ENCODE data around the gene TPRG1L. TPM values are rescaled to one million over a fixed set of nuclear protein-coding genes. Genes with fewer than 3 reads are reported as not detected.

The TPRG1L gene
- total RNA-seq, 1 experiment from 2014 or later = 13.7 TPM

DNA sequence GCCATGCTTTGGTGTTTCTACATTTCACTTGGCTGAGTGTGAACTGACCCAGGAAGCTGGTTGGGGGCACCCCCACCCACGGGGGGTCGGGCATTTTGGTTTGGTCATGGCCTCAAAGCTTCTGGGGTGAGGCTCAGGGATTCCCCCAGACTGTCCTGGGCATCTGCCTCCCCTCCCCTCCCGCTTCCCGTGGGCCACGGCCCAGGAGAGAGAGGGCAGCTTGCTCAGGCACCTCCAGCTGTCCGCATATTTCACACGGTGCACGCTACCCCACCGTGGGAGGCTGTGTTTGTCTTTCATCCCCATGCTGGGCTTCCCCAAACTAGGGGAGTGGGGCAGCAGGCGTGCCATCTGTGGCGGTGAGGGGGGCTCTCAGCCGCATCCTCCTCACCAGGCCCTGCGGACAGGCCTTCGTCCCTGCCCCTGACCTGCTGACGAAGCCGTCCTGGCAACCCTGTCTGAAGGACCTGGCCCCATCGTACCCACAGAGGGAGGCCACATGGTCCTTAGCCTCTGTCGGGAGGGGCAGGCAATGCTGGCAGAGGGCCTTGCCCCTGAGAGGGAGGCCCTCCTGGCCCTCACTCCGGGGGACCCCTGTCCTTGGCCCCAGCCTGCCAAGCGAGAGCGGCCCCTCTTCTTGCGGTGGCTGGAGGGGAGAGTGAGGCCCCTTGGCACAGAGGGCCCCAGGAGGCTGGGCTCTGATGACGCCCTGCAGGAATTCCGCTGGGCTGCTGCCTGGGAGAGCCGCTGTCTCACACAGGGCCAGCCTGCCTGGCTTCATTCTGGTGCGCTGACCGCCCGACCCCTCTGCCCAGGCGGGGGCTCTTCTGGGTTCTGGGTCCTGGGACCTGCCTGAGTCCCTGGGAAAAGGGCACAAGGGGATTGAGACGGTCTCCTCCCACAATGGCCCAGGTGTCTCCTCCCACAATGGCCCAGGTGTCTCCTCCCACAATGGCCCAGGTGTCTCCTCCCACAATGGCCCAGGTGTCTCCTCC, 49.6 kb downstream of the TPRG1L start:
- Histone ChIP-seq H3K36me3 (ENCODE audit: insufficient read depth, low read length, poor library complexity, severe bottlenecking) (no peaks in the 10 kb centered on the region), H3K27ac (ENCODE audit: low read depth, low read length, poor library complexity, severe bottlenecking) (no peak overlapping the region), H3K4me1 (ENCODE audit: insufficient read depth, low read length, poor library complexity, severe bottlenecking) (peaks cover 9% of the 10 kb centered on the region), H3K27me3 (replicated peaks; ENCODE audit: insufficient read depth, low read depth, low read length, poor library complexity) (no peaks in the 10 kb centered on the region), H3K4me3 (ENCODE audit: low read depth, low read length, poor library complexity, severe bottlenecking) (no peak overlapping the region), H3K9me3 (ENCODE audit: low read depth, low read length, poor library complexity, severe bottlenecking) (no peaks in the 10 kb centered on the region)
- ChIA-PET POLR2A (ENCODE audit: low non-redundant PET) (no interaction called here), CTCF (no interaction called here)
- intact Hi-C loops (cut with micrococcal nuclease; ENCODE audit: unreplicated experiment) = no loop called here
- TF ChIP-seq EZH2 (IDR thresholded peaks at IDR 0.05; ENCODE audit: borderline replicate concordance, low read depth, low read length, poor library complexity, severe bottlenecking) = no peak
- TF ChIP-seq, protein P1, sequence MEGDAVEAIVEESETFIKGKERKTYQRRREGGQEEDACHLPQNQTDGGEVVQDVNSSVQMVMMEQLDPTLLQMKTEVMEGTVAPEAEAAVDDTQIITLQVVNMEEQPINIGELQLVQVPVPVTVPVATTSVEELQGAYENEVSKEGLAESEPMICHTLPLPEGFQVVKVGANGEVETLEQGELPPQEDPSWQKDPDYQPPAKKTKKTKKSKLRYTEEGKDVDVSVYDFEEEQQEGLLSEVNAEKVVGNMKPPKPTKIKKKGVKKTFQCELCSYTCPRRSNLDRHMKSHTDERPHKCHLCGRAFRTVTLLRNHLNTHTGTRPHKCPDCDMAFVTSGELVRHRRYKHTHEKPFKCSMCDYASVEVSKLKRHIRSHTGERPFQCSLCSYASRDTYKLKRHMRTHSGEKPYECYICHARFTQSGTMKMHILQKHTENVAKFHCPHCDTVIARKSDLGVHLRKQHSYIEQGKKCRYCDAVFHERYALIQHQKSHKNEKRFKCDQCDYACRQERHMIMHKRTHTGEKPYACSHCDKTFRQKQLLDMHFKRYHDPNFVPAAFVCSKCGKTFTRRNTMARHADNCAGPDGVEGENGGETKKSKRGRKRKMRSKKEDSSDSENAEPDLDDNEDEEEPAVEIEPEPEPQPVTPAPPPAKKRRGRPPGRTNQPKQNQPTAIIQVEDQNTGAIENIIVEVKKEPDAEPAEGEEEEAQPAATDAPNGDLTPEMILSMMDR (conservative IDR thresholded peaks at IDR 0.05; ENCODE audit: low read depth, low read length) = no peak
- no peak for DNase-seq (ENCODE audit: low spot score)
- BruUV-seq (replicated peaks) = no TSS peak

DNA sequence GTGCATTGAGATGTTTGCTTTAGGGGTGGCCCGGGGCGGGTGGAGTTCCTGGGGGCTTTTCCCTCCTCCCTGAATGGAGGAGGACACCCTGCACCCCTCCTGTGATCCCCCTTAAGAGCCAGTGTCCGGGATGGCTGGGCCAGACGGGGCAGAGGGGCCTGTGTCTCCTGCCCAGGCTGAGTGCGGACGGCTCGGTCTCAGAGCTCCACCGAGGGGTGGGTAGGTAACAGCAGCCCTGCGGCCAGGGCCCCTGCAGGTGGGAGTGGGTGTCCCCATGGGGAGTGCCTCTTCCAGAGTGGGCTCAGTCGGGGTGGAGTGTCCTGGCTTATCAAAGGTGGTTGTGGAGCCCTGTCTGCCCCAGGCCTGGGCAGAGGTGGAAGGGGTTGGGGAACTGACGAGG, 50.6 kb downstream of the TPRG1L start:
- no TSS peak for BruUV-seq (replicated peaks)
- intact Hi-C loops (cut with micrococcal nuclease; ENCODE audit: unreplicated experiment) = no loop called here
- Histone ChIP-seq H3K4me1 (ENCODE audit: insufficient read depth, low read length, poor library complexity, severe bottlenecking) (peaks cover 9% of the 10 kb centered on the region), H3K36me3 (ENCODE audit: insufficient read depth, low read length, poor library complexity, severe bottlenecking) (no peaks in the 10 kb centered on the region), H3K9me3 (ENCODE audit: low read depth, low read length, poor library complexity, severe bottlenecking) (no peaks in the 10 kb centered on the region), H3K27ac (ENCODE audit: low read depth, low read length, poor library complexity, severe bottlenecking) (no peak overlapping the region), H3K4me3 (ENCODE audit: low read depth, low read length, poor library complexity, severe bottlenecking) (no peak overlapping the region), H3K27me3 (replicated peaks; ENCODE audit: insufficient read depth, low read depth, low read length, poor library complexity) (no peaks in the 10 kb centered on the region)
- DNase-seq (ENCODE audit: low spot score) = no peak
- ChIA-PET POLR2A (ENCODE audit: low non-redundant PET) (no interaction called here), CTCF (no interaction called here)
- TF ChIP-seq EZH2 (IDR thresholded peaks at IDR 0.05; ENCODE audit: borderline replicate concordance, low read depth, low read length, poor library complexity, severe bottlenecking) = no peak
- TF ChIP-seq, protein P1 (conservative IDR thresholded peaks at IDR 0.05; ENCODE audit: low read depth, low read length) = no peak

DNA sequence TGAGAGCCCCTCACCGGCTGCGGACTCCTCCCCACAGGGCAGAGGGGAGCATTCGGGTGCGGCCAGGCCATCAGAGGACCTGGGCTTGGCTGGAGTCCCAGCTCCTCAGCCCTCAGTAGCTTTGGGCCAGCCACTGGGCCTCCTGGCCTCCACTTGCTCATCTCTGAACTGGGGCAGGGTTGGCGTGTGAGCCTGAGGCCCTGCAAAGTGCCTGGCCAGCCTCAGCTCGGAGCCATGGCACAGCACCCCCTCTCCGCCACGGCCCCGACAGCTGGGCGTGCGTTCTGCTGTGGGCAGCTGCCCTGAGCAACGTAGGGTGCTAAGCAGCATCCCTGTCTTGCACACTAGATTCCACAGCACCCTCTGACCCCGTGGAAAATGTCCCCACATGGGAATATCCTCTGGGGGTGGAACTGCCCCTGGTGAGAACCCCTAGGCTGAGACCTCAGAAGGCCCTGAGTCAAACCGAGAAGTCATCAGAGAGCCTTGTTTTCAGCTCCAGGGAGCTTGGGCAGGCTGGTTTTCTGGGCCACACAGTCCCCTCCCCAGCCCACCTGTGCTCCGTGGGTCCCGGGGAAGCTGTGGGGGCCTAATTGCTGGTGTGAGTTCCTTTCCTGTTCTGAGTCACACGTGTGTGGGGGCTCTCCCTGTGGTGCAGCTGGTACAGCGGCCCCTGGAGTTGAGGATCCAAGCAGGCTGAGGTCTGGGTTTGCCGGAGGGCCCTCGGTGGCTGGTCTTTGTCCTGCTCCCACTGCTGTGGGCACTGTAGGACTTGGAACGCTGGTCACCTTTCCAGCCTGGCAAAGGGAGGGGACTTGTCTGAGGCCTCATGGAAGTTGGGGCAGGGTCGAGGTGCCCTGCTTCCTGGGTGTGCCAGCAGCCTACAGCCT, 52.0 kb downstream of the TPRG1L start:
- CTCF ChIA-PET = no interaction called here
- POLR2A ChIA-PET (ENCODE audit: low non-redundant PET) = no interaction called here

More for the DNA sequence above, 52.0 kb downstream of the TPRG1L start:
- TF ChIP-seq, protein P1 (conservative IDR thresholded peaks at IDR 0.05; ENCODE audit: low read depth, low read length) = no peak
- no peak for TF ChIP-seq EZH2 (IDR thresholded peaks at IDR 0.05; ENCODE audit: borderline replicate concordance, low read depth, low read length, poor library complexity, severe bottlenecking)
- peaks cover 9% of the 10 kb centered on the region for H3K4me1 ChIP-seq (ENCODE audit: insufficient read depth, low read length, poor library complexity, severe bottlenecking)
- intact Hi-C loops (cut with micrococcal nuclease; ENCODE audit: unreplicated experiment) = no loop called here
- H3K9me3 ChIP-seq (ENCODE audit: low read depth, low read length, poor library complexity, severe bottlenecking) = no peaks in the 10 kb centered on the region
- BruUV-seq (replicated peaks) = no TSS peak
- no peak overlapping the region for H3K4me3 ChIP-seq (ENCODE audit: low read depth, low read length, poor library complexity, severe bottlenecking)
- no peak for DNase-seq (ENCODE audit: low spot score)
- no peaks in the 10 kb centered on the region for H3K36me3 ChIP-seq (ENCODE audit: insufficient read depth, low read length, poor library complexity, severe bottlenecking)
- no peak overlapping the region for H3K27ac ChIP-seq (ENCODE audit: low read depth, low read length, poor library complexity, severe bottlenecking)
- H3K27me3 ChIP-seq (replicated peaks; ENCODE audit: insufficient read depth, low read depth, low read length, poor library complexity) = no peaks in the 10 kb centered on the region
